Left ventricle myocardium inferior (tissue), 1 donor: ENCODE measurements around the gene HIRIP3. TPM values are rescaled to one million over a fixed set of nuclear protein-coding genes. Genes with fewer than 3 reads are reported as not detected.

Source experiments
- DNase-seq: peaks from one replicate; pipeline ENCODE4 v3.0.0-alpha.2; 2020
- H3K27ac ChIP-seq: fragments of 200-600 bp; replicated peaks from 2 replicates; pipeline ENCODE4 v1.8.0; 2021
- H3K27me3 ChIP-seq: fragments of 200-600 bp; 2 replicates; pipeline ENCODE4 v1.8.0; 2021; ENCODE audit warnings: low read depth
- H3K36me3 ChIP-seq: fragments of 200-600 bp; 2 replicates; pipeline ENCODE4 v1.8.0; 2021
- H3K4me1 ChIP-seq: fragments of 200-600 bp; 2 replicates; pipeline ENCODE4 v1.8.0; 2021
- H3K4me3 ChIP-seq: fragments of 200-600 bp; 2 replicates; pipeline ENCODE4 v1.8.0; 2021; ENCODE audit warnings: mild to moderate bottlenecking, moderate library complexity
- H3K9me3 ChIP-seq: fragments of 200-600 bp; replicated peaks from 2 replicates; pipeline ENCODE4 v1.8.0; 2021
- intact Hi-C: fragments of 100-400 bp; cut with micrococcal nuclease; formaldehyde crosslinking; loops from one replicate; pipeline ENCODE4 v1.11.0; 2022
- total RNA-seq: library from RNA; stranded (reverse); fragmentation: NEBNext Ultra II Directional; extraction: Animal tissue kit (Norgen Biotek cat#: 25700); gene quantifications from one replicate; pipeline ENCODE4 v1.2.1, GENCODE V29; 2021
- TF ChIP-seq, protein P1 (sequence below): fragments of 200-600 bp; IDR thresholded peaks from 2 replicates; pipeline ENCODE4 v1.8.0; 2021; ENCODE audit warnings: antibody characterized with exemption, mild to moderate bottlenecking, borderline replicate concordance
- donor health status: DM: no; HTN: yes; CAD: no; lungs with severe emphysema.

Gene HIRIP3
- total RNA-seq, 1 donor from 2014 or later: 18.8 TPM

DNA sequence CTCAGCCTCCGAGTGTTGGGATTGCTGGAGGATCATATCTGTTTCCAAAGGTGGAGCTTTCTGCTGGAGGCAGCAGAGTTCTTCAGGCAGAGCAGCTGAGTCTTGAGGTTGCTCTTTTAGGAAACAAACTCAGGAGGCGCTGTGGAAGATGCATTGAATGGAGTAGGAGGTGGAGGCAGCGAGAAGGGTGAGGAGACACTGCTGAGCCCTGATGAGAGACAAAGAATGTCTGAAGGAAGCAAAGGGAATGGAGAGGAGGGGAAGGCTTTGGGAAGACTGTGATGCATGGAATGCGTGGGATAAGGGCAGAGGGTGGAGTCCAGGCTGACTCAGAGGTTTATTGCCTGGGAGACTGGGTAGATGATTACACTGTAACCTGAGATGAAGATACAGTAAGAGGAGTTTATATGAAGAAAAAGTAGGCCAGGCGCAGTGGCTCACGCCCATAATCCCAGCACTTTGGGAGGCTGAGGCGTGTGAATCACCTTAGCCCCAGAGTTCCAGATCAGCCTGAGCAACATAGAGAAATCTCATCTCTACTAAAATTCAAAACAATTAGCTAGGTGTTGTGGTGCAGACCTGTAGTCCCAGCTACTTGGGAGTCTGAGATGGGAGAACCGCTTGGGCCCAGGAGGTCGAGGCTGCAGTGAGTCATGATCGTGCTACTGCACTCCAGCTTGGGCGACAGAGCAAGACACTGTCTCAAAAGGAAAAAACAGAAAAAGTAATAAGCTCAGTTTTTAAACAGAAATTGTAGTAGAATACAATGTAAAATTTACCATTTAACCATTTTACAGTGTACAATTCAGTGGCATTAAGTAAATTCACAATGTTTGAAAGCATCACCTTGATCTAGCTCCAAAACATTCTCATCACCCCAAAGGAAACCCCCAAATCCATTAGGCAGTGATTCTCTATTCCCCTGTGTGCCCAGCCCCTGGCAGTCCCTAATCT is 51.3 kb downstream of the HIRIP3 start:
- no peaks in the 10 kb centered on the region for H3K36me3 ChIP-seq
- intact Hi-C loops: no loop called here
- DNase-seq: no peak
- H3K27ac ChIP-seq: no peak overlapping the region
- TF ChIP-seq, protein P1, sequence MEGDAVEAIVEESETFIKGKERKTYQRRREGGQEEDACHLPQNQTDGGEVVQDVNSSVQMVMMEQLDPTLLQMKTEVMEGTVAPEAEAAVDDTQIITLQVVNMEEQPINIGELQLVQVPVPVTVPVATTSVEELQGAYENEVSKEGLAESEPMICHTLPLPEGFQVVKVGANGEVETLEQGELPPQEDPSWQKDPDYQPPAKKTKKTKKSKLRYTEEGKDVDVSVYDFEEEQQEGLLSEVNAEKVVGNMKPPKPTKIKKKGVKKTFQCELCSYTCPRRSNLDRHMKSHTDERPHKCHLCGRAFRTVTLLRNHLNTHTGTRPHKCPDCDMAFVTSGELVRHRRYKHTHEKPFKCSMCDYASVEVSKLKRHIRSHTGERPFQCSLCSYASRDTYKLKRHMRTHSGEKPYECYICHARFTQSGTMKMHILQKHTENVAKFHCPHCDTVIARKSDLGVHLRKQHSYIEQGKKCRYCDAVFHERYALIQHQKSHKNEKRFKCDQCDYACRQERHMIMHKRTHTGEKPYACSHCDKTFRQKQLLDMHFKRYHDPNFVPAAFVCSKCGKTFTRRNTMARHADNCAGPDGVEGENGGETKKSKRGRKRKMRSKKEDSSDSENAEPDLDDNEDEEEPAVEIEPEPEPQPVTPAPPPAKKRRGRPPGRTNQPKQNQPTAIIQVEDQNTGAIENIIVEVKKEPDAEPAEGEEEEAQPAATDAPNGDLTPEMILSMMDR: no peak
- peaks cover 4% of the 10 kb centered on the region for H3K9me3 ChIP-seq
- peaks cover 22% of the 10 kb centered on the region for H3K27me3 ChIP-seq
- H3K4me3 ChIP-seq: no peak overlapping the region
- H3K4me1 ChIP-seq: no peaks in the 10 kb centered on the region

Other genes starting within 250 kb of the HIRIP3 start
- 0.63 TPM for gene C16orf54, start 249.6 kb downstream of the HIRIP3 start, total RNA-seq
- not detected for gene ZG16, start 217.4 kb downstream of the HIRIP3 start, total RNA-seq
- gene KIF22, start 204.9 kb downstream of the HIRIP3 start, total RNA-seq: 46.9 TPM
- gene MAZ, start 189.1 kb downstream of the HIRIP3 start, total RNA-seq: 77.6 TPM
- 2.1 TPM for gene PRRT2, start 183.4 kb downstream of the HIRIP3 start, total RNA-seq
- 12.9 TPM for gene PAGR1, start 179.5 kb downstream of the HIRIP3 start, total RNA-seq
- gene MVP, start 175.2 kb downstream of the HIRIP3 start, total RNA-seq: 38.6 TPM
- 68.6 TPM for gene CDIPT, start 132.4 kb downstream of the HIRIP3 start, total RNA-seq
- gene SEZ6L2, start 96.1 kb downstream of the HIRIP3 start, total RNA-seq: 0.38 TPM
- gene ASPHD1, start 95.1 kb downstream of the HIRIP3 start, total RNA-seq: not detected
- gene KCTD13, start 69.4 kb downstream of the HIRIP3 start, total RNA-seq: 9.2 TPM
- 63.2 TPM for gene TMEM219, start 33.5 kb downstream of the HIRIP3 start, total RNA-seq
- gene TAOK2, start 21.7 kb downstream of the HIRIP3 start, total RNA-seq: 34.3 TPM
- 29.0 TPM for gene INO80E, start 624 bp upstream of the HIRIP3 start, total RNA-seq
- gene DOC2A, start 15.4 kb upstream of the HIRIP3 start, total RNA-seq: 0.66 TPM
- not detected for gene C16orf92, start 27.6 kb upstream of the HIRIP3 start, total RNA-seq
- gene TLCD3B, start 35.7 kb upstream of the HIRIP3 start, total RNA-seq: not detected
- gene ALDOA, start 70.1 kb upstream of the HIRIP3 start, total RNA-seq: 3,337 TPM
- gene PPP4C, start 80.4 kb upstream of the HIRIP3 start, total RNA-seq: 32.2 TPM
- gene TBX6, start 96.3 kb upstream of the HIRIP3 start, total RNA-seq: 1.0 TPM
- gene YPEL3, start 100.6 kb upstream of the HIRIP3 start, total RNA-seq: 54.4 TPM
- gene GDPD3, start 117.9 kb upstream of the HIRIP3 start, total RNA-seq: 2.3 TPM
- gene MAPK3, start 127.6 kb upstream of the HIRIP3 start, total RNA-seq: 47.6 TPM
- 7.7 TPM for gene CORO1A, start 188.0 kb upstream of the HIRIP3 start, total RNA-seq
- gene BOLA2B, start 198.0 kb upstream of the HIRIP3 start, total RNA-seq: 54.6 TPM
- 7.5 TPM for gene SLX1A, start 198.3 kb upstream of the HIRIP3 start, total RNA-seq
- 9.9 TPM for gene SULT1A3, start 203.6 kb upstream of the HIRIP3 start, total RNA-seq